Stomach (tissue), 4 donors: ENCODE data around the gene MYO5A.

ENCODE experiments used
- POLR2A ChIP-seq, 4 donors: fragments of 450-650 bp; IDR thresholded peaks; one replicate each; pipeline ENCODE4 v1.6.1; 2016; ENCODE audit warnings: antibody characterized with exemption in 4 of 4, control low read depth in 2 of 4, mild to moderate bottlenecking in 1 of 4, moderate library complexity in 1 of 4
- TF ChIP-seq, protein P1 (sequence below), 7 experiments: fragments of 450-650 bp in 4 of 7; fragments of 200-600 bp in 3 of 7; sonication (generic) in 3 of 7; IDR thresholded peaks; one replicate each; pipeline ENCODE4 v1.5.1; 2016 to 2019; ENCODE audit warnings: antibody characterized with exemption in 7 of 7, control low read depth in 2 of 7, mild to moderate bottlenecking in 1 of 7

DNA sequence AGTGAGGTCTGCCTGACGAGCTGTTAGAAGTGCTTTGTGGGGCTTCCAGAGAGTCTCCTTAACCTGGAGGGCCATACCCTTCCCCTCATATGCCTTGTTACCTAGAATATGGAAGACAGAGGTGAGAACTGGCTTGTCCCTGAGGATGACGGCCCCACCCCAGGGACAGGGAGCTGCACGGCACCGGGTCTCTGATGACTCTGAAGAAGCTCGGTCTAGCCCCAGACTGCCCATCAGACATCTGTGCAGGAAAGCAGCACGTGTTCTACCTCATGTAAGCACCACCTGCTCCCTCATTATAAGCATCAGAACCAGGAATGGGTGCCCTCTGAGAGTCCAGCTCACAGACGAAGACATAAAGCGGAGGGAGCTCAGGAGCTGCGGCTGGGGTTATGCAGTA lies 251.1 kb downstream of the MYO5A start:
- TF ChIP-seq, protein P1, sequence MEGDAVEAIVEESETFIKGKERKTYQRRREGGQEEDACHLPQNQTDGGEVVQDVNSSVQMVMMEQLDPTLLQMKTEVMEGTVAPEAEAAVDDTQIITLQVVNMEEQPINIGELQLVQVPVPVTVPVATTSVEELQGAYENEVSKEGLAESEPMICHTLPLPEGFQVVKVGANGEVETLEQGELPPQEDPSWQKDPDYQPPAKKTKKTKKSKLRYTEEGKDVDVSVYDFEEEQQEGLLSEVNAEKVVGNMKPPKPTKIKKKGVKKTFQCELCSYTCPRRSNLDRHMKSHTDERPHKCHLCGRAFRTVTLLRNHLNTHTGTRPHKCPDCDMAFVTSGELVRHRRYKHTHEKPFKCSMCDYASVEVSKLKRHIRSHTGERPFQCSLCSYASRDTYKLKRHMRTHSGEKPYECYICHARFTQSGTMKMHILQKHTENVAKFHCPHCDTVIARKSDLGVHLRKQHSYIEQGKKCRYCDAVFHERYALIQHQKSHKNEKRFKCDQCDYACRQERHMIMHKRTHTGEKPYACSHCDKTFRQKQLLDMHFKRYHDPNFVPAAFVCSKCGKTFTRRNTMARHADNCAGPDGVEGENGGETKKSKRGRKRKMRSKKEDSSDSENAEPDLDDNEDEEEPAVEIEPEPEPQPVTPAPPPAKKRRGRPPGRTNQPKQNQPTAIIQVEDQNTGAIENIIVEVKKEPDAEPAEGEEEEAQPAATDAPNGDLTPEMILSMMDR (IDR thresholded peaks at IDR 0.05): no peak
- no peak for TF ChIP-seq POLR2A (IDR thresholded peaks at IDR 0.05)
